GM10847 (cell line): ENCODE measurements around the gene CCL19.
A peak's percentile ranks its signal among the peaks of the same experiment; 100 is the strongest.

Experiments used
- POLR2A ChIP-seq: IDR thresholded peaks from 2 replicates; pipeline ENCODE4 v1.6.1; 2011; ENCODE audit not compliant: insufficient read length; ENCODE audit errors: extremely low read depth

The CCL19 gene

DNA sequence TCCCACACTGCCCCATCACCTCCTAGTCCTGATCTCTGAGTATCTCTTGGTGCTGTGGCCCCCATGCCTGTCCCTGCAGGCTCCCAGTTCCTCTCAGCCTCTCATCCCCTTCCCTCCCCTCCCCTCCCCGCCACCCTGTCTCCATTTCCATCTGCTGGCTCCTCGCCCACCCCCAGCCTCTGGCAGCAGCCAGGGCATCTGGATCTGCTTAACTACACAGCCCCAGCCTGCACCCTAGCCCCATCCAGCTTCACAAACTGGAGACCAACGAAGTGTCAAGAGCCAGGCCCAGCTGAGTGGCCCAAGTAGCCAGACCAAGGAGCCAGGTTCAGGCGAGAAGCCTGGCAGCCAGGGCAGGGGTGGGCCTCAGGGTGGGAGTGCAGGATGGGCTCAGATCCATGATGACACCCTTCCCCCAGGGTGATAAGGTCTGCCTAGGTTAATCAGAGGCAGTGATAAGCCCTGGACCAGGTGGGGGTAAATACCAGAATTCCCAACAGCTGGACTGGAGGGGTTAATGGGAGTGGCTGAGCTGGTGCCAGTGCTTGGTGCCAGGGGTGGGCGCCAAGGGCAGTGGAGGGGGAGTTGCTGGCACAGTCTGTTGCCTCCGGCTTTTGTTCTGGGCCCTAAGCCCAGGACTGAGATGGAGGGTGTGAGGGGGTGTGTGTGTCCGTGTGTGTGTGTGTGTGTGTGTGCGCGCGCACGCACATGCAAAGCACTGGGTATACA, 36.6 kb downstream of the CCL19 start:
- TF ChIP-seq POLR2A, result no peak

DNA sequence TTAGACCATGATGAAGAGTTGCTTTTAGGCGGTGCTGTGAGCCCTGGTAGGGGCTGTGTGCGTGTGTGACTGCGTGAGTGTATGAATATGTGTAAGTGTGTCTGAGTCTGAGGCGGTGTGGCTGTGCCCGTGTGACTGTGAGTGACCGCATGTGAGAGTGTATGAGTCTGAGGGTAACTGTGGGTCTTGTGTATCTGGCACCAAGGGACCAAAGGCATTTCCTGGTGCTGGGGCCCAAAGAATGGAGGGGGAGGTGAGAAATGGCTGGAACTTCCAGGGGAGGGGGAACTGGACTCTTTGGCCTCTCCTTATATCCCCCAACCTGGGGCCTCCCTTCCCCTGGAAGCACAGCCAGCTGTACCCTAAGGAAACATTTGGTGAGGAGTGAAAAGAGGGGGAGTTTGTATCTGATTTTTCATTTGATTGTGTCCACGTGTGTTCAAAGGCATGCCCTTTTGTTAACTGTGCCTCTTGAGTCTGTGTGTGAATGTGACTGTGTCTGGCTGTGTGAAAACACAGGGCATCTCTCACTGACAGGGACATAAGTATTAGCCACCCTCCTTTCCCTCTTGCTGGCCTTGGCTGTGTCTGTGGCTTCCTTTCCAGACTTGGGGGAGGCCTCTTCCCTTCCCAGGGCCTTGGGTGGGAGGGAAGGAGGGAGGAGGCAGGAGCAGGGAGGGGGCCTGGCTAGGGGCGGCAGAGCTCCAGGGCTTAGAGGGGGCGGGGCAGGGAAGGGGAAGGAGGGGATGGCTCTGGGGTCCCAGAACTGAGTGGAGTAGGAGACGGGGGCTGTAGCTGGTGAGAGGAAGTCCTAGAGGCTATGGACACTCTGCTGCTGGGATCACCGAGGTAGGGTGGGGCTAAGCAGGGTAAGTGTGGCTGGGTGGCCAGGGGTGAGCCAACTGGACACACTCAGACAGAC, 37.7 kb downstream of the CCL19 start:
- no peak for TF ChIP-seq POLR2A

DNA sequence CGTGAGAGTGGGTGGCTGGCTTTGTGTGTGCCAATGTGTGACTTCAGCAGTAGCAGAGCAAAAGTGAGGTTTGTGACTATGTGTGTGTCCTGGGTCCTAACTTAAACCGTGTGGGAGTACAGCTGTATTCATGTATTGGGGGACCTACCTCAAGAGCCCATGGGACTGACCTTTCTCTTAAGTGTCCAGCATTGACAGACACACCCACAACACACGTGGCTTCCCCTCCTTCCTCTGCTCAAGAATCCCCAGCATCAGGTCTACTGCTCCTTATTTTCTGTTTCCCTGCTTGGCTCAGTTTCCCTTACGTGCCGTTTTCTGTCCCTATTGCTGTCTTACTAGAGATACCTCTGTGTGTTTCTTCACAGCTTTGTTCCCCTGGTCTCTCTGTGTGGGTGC, 38.5 kb downstream of the CCL19 start:
- no peak for TF ChIP-seq POLR2A

DNA sequence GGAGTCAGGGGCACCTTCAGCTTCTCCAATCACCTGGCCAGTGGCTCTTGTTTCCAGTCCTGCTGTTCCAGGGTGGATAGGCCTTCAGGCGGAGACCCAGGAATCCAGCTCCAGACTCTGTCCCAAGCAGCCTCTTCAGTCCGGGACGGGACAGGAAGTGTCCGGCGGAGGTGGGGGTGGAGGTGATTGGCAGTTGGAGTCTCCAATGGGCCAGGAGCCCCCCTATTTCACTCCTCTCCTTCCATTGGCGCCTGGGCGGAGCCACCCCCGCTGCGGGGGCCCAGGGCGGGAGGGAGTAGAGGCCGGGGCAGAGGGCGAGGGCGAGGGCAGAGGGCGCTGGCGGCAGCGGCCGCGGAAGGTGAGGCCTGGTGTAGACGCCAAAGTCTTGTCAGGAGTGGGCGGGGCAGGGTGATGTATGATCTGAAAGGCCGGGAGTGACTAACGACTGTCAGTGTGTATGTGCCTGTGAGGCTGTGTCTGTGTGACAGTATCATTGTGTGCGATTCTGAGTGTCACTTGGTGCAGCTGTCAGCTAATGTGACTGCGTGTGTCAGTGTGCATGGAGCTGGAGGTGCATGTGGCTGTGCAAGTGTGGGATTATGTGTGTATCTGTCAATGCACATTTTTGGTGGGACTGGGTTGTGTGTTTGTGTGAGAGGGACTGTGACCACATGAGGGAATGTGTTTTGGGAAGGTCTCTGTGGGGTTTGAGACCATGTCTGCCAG, 39.0 kb downstream of the CCL19 start, which contains the start of gene IL11RA:
Gene IL11RA (plus strand): TSS at position 310 of the 726 bp plus-strand sequence. CDS start 3,033 bp downstream, outside the sequence.
- no peak for TF ChIP-seq POLR2A

DNA sequence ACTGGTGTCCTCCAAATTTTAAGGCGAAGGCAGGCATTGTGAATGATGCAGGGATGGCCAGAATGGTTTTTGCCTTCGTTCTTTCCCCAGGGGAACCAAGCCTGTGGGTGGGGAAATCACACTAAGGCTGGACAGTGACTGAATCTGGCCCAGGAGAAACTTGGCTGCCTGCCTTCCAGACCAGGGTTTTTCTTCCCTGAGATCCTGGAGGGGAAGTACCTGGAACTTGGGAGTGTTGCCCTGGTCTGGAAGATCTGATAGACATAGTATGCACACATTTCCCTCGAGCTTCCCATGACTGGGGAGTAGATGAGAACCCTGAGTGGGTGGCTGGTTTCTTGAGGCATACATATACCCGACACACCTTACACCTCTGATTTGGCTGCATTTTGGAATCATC, 39.8 kb downstream of the CCL19 start:
- TF ChIP-seq POLR2A, result no peak

DNA sequence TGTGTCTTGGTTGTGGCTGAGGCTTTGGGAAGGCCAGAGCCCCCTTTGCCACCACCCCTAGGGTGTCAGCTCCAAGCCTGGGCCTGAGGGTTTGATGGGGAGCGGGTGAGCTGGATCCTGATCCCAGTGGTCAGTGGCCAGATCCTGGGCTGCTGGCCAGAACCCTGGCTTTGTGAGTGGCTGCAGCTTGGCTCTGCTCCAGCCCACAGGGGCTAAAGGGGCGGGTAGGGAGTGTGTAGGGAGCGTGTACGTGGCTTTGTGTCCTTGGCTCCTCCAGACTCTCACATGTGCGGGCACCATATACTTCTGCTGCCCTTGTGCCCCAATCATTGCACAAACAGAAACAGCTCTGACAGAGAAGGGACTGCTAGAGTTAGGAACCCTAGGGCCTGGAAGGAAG, 40.3 kb downstream of the CCL19 start:
- TF ChIP-seq POLR2A, result no peak

DNA sequence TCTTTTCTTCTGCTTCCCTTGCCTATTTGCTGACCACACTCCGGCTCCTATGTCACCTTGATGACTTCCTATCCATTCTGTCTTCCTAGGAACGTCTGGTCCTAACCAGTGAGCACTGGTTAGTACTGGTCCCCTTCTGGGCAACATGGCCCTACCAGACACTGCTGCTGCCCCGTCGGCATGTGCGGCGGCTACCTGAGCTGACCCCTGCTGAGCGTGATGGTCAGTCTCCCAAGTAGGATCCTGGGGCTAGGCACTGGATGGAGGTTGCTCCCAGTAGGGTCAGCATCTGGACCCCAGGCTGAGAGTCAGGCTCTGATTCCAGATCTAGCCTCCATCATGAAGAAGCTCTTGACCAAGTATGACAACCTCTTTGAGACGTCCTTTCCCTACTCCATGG, 42.4 kb downstream of the CCL19 start:
- no peak for TF ChIP-seq POLR2A

DNA sequence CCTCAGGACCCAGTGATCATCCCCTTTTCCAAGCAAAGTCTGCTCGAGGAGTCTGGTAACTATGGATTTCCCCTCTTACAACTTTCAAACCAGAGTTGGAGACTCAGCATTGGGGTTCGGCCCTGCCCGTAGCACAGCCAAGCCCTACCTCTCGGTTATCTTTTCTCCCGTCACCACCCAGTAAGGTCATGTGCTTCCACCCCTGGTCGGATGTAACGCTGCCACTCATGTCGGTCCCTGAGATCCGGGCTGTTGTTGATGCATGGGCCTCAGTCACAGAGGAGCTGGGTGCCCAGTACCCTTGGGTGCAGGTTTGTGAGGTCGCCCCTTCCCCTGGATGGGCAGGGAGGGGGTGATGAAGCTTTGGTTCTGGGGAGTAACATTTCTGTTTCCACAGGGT, 43.4 kb downstream of the CCL19 start:
- no peak for TF ChIP-seq POLR2A

DNA sequence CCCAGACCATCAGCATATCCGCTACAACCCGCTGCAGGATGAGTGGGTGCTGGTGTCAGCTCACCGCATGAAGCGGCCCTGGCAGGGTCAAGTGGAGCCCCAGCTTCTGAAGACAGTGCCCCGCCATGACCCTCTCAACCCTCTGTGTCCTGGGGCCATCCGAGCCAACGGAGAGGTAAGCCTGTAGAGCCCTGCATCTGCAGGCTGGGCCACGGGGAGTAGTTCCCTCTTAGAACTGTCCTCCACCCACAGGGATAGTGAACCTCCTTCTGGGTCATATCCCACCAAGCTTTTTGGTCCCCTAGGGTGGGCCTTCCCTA, 44.0 kb downstream of the CCL19 start:
- TF ChIP-seq POLR2A, result no peak

DNA sequence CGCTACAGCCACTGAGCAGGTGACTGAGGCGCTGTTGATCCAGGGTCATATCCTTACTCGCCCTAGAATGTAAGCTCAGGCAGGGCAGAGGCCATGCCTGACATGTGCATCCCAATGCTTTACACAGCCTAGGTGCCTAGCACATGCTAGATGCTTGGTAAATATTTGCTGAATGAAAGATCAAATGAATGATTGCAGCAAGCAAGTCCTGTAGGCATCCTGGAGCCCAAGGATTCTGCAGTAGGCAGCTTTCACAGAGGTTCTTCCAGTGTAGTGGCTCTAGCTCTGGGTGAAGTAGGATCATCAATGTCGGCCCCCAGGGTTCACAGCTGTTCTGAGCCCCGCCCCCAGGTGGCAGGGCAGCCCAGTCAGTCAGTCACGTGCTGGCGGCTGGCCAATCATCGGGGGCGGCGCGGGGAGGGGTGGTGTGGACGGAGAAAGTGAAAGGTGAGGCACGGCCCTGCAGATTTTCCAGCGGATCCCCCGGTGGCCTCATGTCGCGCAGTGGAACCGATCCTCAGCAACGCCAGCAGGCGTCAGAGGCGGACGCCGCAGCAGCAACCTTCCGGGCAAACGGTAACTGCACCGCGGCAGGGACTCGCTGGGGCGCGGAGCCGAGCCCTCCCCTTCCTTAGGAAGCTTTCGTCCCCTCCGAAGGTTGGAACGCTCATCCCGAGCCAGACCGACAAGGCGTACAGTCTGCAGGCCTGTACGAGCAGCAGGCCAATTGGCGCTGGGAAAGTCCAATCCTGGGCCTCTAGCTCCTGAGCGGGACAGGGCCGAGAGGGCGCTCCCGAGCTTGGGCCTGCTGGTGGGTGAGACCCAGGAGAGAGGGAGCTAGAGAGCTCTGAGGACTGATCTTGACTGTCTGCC, 44.6 kb downstream of the CCL19 start, which contains the start of gene GALT:
Gene GALT (plus strand): TSS at position 465 of the 873 bp plus-strand sequence. CDS start 30 bp downstream, at position 495.
- TF ChIP-seq POLR2A, result peak; percentile 77

DNA sequence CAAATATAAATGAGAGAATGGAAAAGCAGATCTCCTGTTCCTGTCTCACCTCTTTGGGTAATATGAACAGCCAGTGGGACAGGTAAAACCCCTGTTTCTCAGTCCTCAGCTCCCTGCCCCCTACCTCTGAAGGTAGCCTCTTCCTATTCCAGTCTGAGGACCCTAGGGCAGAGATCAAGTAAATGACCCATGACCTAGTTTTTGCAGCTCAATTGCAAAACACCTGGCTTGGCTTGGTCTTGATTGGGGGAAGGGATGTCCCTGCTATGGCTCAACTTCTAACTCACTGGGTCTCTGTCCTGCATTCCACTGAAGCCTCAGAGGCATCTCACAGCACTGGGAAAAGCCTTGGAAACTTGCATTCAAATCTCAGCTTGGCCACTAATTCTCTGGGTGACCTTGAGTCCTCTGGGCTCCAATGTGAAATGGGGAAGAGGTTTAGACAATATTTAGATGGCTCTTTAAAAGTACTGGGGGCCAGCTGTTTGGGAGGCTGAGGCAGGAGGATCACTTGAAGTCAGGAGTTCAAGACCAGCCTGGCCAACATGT, 46.2 kb downstream of the CCL19 start:
- TF ChIP-seq POLR2A, result no peak

DNA sequence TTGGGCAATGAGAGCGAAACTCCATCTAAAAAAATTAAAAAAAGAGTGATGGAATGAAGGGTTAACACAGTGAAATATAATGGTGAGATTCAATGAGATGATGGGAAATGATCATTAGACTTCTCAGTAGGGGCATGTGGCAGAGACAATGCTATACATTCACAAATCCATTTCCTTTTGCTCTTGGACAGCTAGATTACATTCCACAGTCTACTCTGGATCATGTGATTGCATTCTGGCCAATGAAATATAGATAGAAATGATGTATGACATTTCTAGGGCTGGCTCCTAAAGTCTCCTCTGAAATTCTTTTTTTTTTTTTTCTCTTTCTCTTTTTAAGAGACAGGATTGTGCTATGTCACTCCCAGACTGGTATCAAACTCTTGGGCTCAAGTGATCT, 48.4 kb downstream of the CCL19 start:
- no peak for TF ChIP-seq POLR2A
